Measurements from ENCODE around the gene SFRP2.

- TF ChIP-seq CTCF (IDR thresholded peaks at IDR 0.05), result no peak
- no peak for TF ChIP-seq POLR2A (IDR thresholded peaks at IDR 0.05)
Measured at GRCh38 chr4:153809916-153810810, 21.3 kb upstream of the SFRP2 start.

Measured in adrenal gland (tissue), 5 donors.